ENCODE data around the gene RIMS4.

Gene RIMS4

DNA sequence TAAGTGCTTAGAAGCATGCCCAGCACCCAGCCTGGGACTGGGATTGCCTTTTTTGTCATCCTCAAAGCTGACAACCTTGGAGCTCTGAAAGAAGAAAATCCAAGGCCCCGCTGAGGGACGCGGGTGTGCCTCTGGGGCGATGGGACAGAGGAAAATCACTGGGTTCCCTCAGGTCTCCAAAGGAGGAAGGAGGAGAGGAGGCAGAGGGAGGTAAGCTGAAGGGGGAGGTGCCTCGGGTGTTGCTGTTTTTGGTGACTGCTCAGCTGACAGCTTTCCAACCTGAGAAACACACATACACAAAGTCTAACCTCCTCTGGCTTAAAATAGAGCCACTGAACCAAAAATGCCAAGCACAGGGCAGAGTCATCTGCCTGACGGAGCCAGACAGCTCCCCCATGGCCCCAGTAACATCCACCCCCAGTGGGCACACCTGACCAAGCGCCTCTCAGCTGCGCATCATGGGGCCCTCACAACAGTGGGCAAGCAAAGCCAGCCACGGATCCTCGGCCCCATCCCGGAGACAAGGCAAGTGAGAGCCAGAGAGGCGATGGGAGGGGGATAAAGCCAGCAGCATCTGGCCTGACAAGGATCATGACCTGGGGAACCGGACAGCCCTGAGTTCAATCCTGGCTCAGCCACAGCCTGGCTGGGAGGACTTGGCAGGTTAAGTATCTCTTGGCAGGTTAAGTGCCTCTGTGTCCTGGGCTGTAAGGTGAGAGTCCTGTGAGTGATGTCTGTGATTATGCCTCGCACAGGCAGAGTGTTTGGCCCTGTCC is 67.9 kb downstream of the RIMS4 start:
- no peak for DNase-seq
- TF ChIP-seq GATA1 (IDR thresholded peaks at IDR 0.05; ENCODE audit: low read depth, low read length) (no peak), POLR2A (IDR thresholded peaks at IDR 0.05; ENCODE audit: low read length) (no peak)

DNA sequence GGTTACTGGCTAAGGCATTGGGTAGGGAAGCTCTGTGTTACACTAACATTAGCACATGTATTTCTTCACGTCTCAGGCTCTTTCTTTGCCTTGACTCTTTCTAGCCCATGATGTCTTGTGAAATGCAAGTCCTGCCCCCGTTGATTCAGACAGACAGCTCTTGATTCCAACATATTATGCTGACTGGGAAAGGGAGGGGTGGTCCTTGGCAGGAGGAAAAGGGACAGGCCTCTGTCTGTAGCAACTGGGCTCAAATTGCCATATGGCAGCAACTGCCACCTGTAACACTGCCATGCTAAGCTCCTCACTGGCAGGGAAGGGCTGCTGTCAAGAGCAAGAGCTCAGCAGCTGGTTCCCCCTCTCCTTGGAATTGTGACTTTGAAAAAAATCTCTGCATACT is 70.4 kb downstream of the RIMS4 start:
- no peak for TF ChIP-seq GATA1 (IDR thresholded peaks at IDR 0.05; ENCODE audit: low read depth, low read length)
- DNase-seq: no peak

DNA sequence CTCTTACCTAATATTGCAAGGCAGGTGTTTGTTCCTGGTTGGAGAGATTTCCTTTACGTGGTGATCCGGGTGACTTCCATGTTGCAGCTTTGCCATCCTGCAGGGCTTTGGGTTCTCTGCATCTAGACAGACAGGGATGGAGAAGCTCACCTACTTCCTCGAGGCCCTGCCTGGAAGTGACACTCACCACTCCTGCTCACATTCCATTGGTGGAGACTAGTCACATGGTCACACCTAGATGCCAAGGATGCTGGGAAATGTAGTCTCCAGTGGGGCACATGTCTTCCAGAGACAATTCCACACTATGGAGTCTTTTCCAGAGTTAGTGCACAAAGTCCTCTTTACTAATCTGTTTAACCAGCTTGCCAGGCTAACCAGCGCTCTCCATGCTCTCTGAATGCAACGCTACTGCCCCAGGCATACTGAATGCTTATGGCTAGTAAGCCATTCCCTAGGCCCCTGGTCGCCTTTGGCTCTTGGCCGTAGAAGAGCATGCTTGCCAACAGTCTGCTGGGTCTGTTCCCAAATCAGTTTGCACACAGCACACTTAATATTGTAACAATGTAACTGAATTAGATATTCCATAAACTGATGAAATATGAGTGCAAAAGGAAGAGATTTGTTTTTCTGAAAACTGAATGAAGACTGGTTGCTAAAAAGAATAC is 71.4 kb downstream of the RIMS4 start:
- TF ChIP-seq POLR2A (IDR thresholded peaks at IDR 0.05; ENCODE audit: low read length) (no peak), GATA1 (IDR thresholded peaks at IDR 0.05; ENCODE audit: low read depth, low read length) (no peak)
- DNase-seq: peak; percentile 44 to 66

DNA sequence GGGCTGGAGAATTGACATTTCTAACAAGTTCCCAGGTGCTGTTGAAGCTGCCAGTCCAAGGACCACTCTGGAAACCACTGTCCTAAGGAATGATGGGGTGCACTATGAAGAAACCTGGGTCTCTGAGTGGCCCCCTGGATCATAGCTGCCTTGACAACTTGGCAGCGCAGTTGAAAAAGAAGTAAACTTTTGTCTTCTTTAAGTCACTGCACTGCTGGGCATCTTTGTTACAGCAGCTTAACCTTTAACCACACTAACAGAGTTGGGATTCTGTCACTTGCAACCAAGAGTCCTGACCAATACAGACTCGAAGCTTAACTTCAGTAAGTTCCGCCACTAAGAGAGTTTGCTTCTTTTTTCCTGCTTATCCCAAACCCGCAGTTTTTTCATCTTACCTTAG is 73.2 kb downstream of the RIMS4 start:
- DNase-seq: no peak
- TF ChIP-seq GATA1 (IDR thresholded peaks at IDR 0.05; ENCODE audit: low read depth, low read length): no peak
- TF ChIP-seq POLR2A (IDR thresholded peaks at IDR 0.05; ENCODE audit: low read length): no peak

DNA sequence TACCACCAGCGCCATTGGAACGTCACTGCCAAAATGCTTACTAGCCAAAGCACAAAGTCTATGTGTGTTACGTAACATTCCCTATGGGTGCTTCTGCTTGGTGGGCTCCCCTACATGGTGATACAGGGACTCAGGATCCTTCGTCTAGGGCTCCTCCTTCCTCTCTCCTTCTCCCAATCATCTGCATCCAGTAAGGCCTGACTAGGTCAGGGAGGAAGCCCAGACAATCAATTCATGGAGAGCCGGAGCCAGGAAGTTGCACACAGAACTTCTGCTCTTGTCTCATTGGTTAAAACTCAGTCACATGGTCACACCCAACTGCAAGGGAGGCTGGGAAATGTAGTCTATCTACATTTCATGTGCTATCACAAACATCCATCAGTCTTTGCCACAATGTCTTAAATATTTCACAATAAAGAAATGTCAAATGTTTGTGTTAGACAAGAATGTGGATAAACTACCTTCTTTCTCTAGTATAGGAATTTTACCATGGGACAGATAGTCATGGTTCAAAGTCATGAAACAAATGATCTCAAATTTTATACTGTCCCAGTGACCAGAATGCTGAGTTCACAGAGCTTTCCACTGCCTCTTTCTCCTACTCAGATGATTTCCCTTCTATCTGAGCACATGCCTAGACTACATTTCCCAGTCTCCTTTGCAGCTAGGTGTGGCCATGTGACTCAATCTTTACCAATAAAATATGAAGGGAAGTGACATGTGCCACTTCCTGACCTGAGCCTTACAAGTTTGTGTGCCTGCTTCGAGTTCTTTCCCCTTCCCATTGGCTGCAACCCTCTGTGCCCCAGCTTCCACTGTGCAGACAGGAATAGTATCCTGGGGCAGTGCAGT is 74.0 kb downstream of the RIMS4 start:
- TF ChIP-seq GATA1 (IDR thresholded peaks at IDR 0.05; ENCODE audit: low read depth, low read length): no peak
- peak; percentile 15 to 31 for DNase-seq

DNA sequence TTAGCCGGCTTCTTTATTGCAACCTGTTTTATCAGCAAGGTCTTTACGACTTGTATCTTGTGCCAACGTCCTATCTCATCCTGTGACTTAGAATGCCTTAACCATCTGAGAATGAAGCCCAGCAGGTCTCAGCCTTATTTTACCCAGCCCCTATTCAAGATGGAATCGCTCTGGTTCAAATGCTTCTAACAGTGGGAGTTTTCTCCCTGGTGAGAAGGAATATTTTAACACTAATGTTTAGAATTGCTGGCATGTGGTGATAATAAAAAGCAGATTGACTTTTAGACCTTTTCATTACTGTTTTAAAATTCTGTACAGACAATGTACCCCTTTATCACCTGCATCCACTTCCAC is 74.6 kb downstream of the RIMS4 start:
- no peak for DNase-seq
- TF ChIP-seq GATA1 (IDR thresholded peaks at IDR 0.05; ENCODE audit: low read depth, low read length) (no peak), POLR2A (IDR thresholded peaks at IDR 0.05; ENCODE audit: low read length) (no peak)

DNA sequence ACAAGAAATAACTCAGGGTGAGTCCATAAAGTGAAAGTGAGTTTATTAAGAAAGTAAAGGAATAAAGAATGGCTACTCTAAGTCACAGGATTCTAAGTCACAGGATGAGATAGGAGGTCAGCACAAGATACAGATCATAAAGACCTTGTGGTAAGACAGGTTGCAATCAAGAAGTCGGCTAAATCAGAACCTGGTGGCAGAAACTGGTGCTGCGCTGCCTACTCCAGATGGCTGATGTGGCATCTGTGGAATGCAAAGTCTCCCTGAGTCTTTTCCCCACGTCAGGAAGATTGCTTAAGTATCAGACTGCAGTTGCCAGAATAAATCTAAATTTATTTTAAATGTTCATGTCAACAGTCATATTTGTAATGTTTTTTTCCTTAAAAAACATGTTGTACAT is 75.4 kb downstream of the RIMS4 start:
- DNase-seq: no peak
- no peak for TF ChIP-seq POLR2A (IDR thresholded peaks at IDR 0.05; ENCODE audit: low read length)
- no peak for TF ChIP-seq GATA1 (IDR thresholded peaks at IDR 0.05; ENCODE audit: low read depth, low read length)

DNA sequence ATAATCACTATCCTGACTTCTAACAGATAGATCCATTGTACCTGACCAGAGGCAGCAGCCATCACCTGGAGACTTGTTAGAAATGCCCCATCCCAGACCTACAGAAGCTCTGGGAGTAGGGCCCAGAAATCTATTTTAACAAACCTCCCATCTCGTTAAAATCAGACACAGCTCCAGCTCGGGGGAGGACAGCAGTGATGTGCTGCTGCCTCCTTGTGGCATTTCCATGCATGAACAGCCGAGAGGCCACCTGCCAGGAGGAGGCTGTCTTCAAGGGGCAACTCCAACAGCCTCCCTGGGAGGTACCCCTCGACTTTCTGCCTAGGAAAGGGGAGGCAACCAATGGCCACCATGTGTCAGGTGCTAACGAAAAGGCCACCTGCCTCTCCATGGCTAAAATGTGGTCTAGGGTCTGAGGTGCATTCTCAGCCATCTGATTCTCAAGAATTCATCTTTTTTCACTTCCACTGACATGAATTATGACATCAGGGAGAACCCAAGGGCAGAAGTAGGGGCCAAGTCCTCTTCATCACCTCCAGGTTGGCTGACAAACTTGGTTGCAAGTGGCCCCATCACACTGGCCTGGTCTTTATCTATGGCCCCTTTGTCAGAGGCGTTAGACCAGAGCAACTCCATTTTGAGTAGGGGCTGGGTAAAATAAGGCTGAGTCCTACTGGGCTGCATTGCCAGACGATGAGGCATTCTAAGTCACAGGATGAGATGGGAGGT is 76.8 kb downstream of the RIMS4 start:
- TF ChIP-seq GATA1 (IDR thresholded peaks at IDR 0.05; ENCODE audit: low read depth, low read length) (no peak), POLR2A (IDR thresholded peaks at IDR 0.05; ENCODE audit: low read length) (no peak)
- DNase-seq: peak; percentile 47 to 68

DNA sequence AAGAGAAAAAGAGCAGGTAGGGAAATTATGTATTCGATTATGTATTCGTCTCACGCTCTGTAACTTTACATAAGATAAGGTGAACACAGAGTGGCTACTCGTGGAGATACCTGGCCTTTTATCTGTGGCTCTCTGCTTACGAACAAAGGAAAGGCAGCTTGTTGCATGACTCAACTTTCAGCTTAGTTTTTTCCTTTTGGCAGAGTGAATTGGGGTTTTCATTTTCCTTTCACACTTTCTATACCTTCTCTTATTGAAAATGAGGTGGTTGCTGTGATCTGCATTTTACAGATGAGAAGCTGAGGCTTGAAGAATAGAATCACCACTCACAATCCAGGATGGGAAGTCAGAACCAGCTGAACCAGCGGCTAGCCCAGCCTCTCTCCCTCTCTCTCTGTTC is 78.0 kb downstream of the RIMS4 start:
- TF ChIP-seq GATA1 (IDR thresholded peaks at IDR 0.05; ENCODE audit: low read depth, low read length) (no peak), POLR2A (IDR thresholded peaks at IDR 0.05; ENCODE audit: low read length) (no peak)
- no peak for DNase-seq

DNA sequence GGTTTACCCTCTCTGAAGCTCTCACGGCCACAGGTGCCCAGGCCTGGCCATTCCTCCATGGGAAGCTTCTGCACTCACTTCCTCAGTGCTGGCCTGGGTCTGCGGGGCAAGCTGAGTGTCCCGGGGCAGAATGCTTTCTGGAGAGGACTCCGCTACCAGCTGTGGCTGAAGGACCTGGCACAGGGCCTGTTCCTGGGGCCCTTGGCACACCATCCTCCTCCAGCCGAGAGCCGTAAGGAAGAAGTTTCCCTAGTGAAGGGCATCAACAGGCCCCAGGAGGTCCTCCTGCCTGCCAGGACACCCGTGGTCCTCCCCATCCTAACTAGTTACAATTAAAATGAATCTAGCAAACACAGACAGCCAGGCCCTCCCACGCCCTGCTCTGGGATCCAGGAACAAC is 78.7 kb downstream of the RIMS4 start:
- DNase-seq: no peak
- TF ChIP-seq GATA1 (IDR thresholded peaks at IDR 0.05; ENCODE audit: low read depth, low read length) (no peak), POLR2A (IDR thresholded peaks at IDR 0.05; ENCODE audit: low read length) (no peak)

DNA sequence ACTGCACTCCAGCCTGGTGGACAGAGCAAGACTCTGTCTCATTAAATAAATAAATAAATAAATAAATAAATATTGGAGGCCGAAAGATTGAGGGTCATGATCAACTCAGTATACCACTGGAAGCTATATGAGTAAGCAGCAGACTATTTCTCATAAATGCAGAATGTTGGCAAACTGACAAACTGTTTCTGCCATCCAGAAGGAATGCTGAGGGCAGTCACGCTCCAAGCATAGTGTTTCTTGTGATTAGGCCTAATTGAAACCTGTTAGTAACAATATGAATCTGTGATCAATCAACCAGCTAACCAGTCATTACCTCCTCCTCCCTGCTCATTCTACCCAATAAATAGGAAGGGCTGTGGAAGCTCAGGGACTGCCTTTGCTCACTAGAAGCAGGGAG is 79.9 kb downstream of the RIMS4 start:
- DNase-seq: no peak
- TF ChIP-seq POLR2A (IDR thresholded peaks at IDR 0.05; ENCODE audit: low read length) (no peak), GATA1 (IDR thresholded peaks at IDR 0.05; ENCODE audit: low read depth, low read length) (no peak)

DNA sequence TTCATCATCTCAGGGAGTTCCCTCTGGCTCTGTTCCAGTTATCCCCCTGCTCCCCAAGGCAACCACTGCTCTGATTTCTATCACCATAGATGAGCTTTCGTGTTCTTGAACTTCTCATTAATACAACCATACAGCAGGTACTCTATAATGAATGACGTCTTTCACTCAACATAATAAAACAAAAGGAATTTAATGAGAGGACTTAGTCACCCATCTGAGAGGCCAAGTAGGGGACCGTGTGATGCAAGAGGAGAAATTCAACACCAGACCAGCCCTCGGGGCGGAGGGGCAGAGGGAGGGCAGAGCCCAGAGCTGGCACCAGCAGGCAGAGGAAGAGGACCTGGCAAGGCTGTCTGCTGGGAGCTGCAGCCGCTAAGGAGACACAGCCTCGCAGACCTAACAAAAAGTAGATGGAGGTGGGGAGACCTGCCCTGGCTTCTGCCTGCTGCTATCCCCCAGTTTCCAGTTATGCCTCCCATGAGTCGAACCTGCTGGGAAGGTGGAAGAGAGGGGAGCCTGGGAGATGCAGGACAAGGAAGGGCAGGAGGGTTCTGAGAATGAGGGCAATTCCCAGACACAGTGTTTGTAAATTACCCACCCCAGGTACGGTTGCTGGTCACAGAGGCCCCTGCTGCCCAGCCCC is 81.4 kb downstream of the RIMS4 start:
- DNase-seq: no peak
- TF ChIP-seq GATA1 (IDR thresholded peaks at IDR 0.05; ENCODE audit: low read depth, low read length): no peak
- no peak for TF ChIP-seq POLR2A (IDR thresholded peaks at IDR 0.05; ENCODE audit: low read length)

DNA sequence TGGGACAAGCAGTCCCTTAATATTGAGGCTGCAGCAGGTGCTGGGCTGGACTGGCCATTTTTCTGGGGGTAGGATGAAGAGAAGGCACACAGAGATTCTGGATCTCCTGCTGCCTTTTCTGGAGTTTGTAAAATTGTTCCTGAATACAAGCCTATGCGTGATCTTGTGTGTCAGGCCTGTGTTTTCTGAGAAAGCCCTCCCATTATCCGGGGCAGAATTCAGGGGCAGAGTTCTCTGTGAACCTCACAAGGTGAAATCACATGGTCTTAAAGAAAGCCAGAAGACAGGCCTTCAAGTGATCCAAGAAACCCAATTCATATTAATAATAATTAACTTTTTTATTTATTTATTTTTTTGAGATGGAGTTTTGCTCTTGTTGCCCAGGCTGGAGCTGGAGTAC is 82.7 kb downstream of the RIMS4 start:
- no peak for DNase-seq
- TF ChIP-seq GATA1 (IDR thresholded peaks at IDR 0.05; ENCODE audit: low read depth, low read length) (no peak), POLR2A (IDR thresholded peaks at IDR 0.05; ENCODE audit: low read length) (no peak)
